Measurements from ENCODE around the gene PRICKLE2. TPM values are rescaled to one million over a fixed set of nuclear protein-coding genes. Genes with fewer than 3 reads are reported as not detected.

PRICKLE2 gene
- total RNA-seq, 8 experiments from 2014 or later, result 2.1 to 43.1 (median 12.0) TPM

DNA sequence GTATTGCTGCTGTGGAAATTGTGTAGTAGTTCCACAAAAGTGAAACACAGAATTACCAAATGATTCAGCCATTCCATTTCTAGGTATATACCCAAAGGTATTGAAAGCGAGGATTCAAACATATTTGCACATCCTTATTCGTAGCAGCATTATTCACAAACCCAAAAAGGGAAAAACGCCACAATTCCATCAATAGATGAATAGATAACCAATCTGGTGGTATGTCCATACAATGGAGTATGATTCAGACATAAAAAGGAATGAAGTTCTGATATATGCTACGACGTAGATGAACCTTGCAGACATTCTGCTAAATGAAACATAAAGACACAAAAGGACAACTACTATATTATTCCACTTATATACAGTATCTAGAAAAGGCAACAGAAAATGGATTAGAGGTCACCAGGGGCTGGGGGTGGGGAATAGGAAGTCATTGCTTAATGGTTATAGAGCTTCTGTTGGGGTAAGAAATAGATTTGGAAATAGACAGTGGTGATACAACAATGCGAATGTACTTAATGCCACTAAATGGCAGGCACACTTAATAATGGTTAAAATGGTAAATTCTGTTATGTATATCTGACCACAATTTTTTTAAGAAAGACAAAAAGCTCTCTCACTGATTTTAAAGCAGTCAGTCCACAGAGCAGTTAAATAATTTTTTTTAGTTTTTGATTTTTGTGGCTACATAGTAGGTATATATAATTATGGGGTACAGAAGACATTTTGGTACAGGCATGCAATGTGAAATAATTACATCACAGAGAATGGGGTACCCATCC is 150.2 kb downstream of the PRICKLE2 start:
- Histone ChIP-seq H3K4me1 (replicated peaks in 1 of 2) (peaks cover 7 to 9% of the 10 kb centered on the region in 2 donors), H3K4me3 (no peak overlapping the region), H3K27ac (no peak overlapping the region)
- no peak for ATAC-seq (replicated peaks in 6 of 8)
- in situ Hi-C loops (cut with MboI; ENCODE audit: low pct_unique_long_range_greater_than_20kb in 2 of 9, low sequenced_read_pairs in 9 of 9, unreplicated experiment in 9 of 9), result no loop called here
- WGBS, 10 experiments, result 84 to 100% (median 92%) methylated on average over 1 to 6 of the region's 6 CpGs; no CpG with 5 or more reads in 1 of the 10 experiments

- no peak overlapping the region for H3K27ac ChIP-seq
- no peak overlapping the region for H3K4me3 ChIP-seq
- H3K4me1 ChIP-seq (replicated peaks in 1 of 2), result peaks cover 7 to 9% of the 10 kb centered on the region in 2 donors
- ATAC-seq (replicated peaks in 6 of 8), result peak in 1 of 8 experiments; percentile 10
- in situ Hi-C loops (cut with MboI; ENCODE audit: low pct_unique_long_range_greater_than_20kb in 2 of 9, low sequenced_read_pairs in 9 of 9, unreplicated experiment in 9 of 9), result no loop called here
- WGBS, 10 experiments, result 40 to 100% (median 80%) methylated on average over 2 to 3 of the region's 3 CpGs; no CpG with 5 or more reads in 2 of the 10 experiments
Measured at GRCh38 chr3:64074060-64074459, 151.2 kb downstream of the PRICKLE2 start.

GRCh38 chr3:64073158-64073761 is 152.0 kb downstream of the PRICKLE2 start:
- in situ Hi-C loops (cut with MboI; ENCODE audit: low pct_unique_long_range_greater_than_20kb in 2 of 9, low sequenced_read_pairs in 9 of 9, unreplicated experiment in 9 of 9), result no loop called here
- peak in 6 of 8 experiments; percentile 25 to 83 (median 61) for ATAC-seq (replicated peaks in 6 of 8)
- H3K27ac ChIP-seq, result no peak overlapping the region

DNA sequence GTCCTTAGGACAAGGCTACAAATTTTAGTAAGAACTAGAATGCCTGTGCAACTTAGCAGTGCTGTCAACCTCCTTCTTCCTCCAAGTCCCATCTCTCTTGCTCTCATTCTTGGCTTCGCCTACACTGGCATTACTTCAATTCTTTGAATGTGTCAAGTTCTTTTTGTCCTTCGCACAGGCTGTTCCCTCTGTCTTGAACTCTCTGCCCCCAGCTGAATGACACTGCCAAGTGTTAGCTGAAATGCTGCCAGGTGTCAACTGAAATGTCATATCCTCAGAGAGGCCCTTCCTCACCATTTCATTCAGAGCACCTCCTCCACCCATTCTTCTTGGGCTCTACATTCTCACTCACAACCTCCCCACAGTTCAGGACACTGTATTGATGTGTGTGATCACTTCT is 153.1 kb downstream of the PRICKLE2 start:
- H3K27ac ChIP-seq, result no peak overlapping the region

More at GRCh38 chr3:64073158-64073761, 152.0 kb downstream of the PRICKLE2 start:
- 0% methylated on average over 1 of the region's 1 CpG; no CpG with 5 or more reads in 9 of the 10 experiments for WGBS, 10 experiments
- Histone ChIP-seq H3K4me1 (replicated peaks in 1 of 2) (peaks cover 7 to 9% of the 10 kb centered on the region in 2 donors), H3K4me3 (no peak overlapping the region)

DNA sequence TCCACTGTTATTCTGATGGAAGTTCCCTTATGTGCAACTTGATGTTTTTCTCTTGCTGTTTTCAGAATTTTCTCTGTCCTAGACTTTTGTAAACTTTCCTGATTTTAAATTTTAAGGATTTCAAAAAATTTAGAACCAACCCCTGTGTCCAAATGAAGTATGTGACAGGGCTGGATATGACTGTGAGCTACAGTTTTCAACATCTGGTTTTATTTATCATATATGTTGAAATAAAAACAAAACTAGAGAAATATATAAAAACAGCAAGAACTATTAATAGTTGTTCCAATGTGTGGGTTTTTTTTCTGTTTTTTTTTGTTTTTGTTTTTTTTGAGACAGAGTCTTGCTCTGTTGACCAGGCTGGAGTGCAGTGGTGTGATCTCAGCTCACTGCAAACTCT is 154.6 kb downstream of the PRICKLE2 start:
- in situ Hi-C loops (cut with MboI; ENCODE audit: low pct_unique_long_range_greater_than_20kb in 2 of 9, low sequenced_read_pairs in 9 of 9, unreplicated experiment in 9 of 9), result no loop called here

More for the DNA sequence above, 153.1 kb downstream of the PRICKLE2 start:
- WGBS, 10 experiments, result 77 to 100% (median 93%) methylated on average over 1 to 2 of the region's 2 CpGs; no CpG with 5 or more reads in 2 of the 10 experiments
- peak in 1 of 8 experiments; percentile 35 for ATAC-seq (replicated peaks in 6 of 8)
- Histone ChIP-seq H3K4me3 (no peak overlapping the region), H3K4me1 (replicated peaks in 1 of 2) (peaks cover 7 to 9% of the 10 kb centered on the region in 2 donors)
- in situ Hi-C loops (cut with MboI; ENCODE audit: low pct_unique_long_range_greater_than_20kb in 2 of 9, low sequenced_read_pairs in 9 of 9, unreplicated experiment in 9 of 9), result no loop called here

GRCh38 chr3:64067506-64068346 is 157.5 kb downstream of the PRICKLE2 start:
- peak in 2 of 8 experiments; percentile 86 to 88 for ATAC-seq (replicated peaks in 6 of 8)
- in situ Hi-C loops (cut with MboI; ENCODE audit: low pct_unique_long_range_greater_than_20kb in 2 of 9, low sequenced_read_pairs in 9 of 9, unreplicated experiment in 9 of 9), result no loop called here
- no peak overlapping the region for H3K27ac ChIP-seq
- no peak overlapping the region for H3K4me3 ChIP-seq
- WGBS, 10 experiments, result 0 to 100% (median 75%) methylated on average over 2 to 9 of the region's 10 CpGs
- H3K4me1 ChIP-seq (replicated peaks in 1 of 2), result peaks cover under 1 to 2% of the 10 kb centered on the region in 2 donors

More for the DNA sequence above, 154.6 kb downstream of the PRICKLE2 start:
- peaks cover 7 to 9% of the 10 kb centered on the region in 2 donors for H3K4me1 ChIP-seq (replicated peaks in 1 of 2)
- H3K27ac ChIP-seq, result no peak overlapping the region
- no peak for ATAC-seq (replicated peaks in 6 of 8)
- H3K4me3 ChIP-seq, result no peak overlapping the region

DNA sequence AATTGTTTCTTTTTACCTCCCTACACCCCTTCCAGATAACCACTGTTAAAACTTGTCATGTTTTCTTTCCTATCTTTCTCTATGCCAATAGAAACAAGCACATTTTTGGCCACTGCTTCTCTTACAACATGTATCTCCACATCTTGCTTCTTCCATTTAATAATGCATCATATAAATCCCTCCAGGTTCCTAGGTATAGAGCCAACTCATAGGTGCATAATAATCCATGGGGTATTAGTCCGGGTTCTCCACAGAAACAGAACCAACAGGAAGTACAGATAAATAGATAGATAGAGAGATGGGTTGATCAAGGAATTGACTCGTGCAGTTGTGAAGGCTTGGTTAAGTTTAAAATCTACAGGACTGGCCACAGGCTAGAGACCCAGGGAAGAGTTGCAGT is 160.5 kb downstream of the PRICKLE2 start:
- in situ Hi-C loops (cut with MboI; ENCODE audit: low pct_unique_long_range_greater_than_20kb in 2 of 9, low sequenced_read_pairs in 9 of 9, unreplicated experiment in 9 of 9), result no loop called here
- no peak for ATAC-seq (replicated peaks in 6 of 8)
- Histone ChIP-seq H3K4me3 (no peak overlapping the region), H3K27ac (no peak overlapping the region), H3K4me1 (replicated peaks in 1 of 2) (peaks cover 0 to 2% of the 10 kb centered on the region in 2 donors)
- 76 to 100% (median 93%) methylated on average over 1 to 2 of the region's 2 CpGs; no CpG with 5 or more reads in 2 of the 10 experiments for WGBS, 10 experiments

- WGBS, 10 experiments, result 0 to 100% (median 69%) methylated on average over 1 to 2 of the region's 2 CpGs; no CpG with 5 or more reads in 4 of the 10 experiments
- peaks cover 0 to 7% of the 10 kb centered on the region in 2 donors for H3K4me1 ChIP-seq (replicated peaks in 1 of 2)
- in situ Hi-C loops (cut with MboI; ENCODE audit: low pct_unique_long_range_greater_than_20kb in 2 of 9, low sequenced_read_pairs in 9 of 9, unreplicated experiment in 9 of 9), result no loop called here
- no peak overlapping the region for H3K4me3 ChIP-seq
- H3K27ac ChIP-seq, result no peak overlapping the region
- ATAC-seq (replicated peaks in 6 of 8), result no peak
Measured at GRCh38 chr3:64063983-64064438, 161.3 kb downstream of the PRICKLE2 start.

DNA sequence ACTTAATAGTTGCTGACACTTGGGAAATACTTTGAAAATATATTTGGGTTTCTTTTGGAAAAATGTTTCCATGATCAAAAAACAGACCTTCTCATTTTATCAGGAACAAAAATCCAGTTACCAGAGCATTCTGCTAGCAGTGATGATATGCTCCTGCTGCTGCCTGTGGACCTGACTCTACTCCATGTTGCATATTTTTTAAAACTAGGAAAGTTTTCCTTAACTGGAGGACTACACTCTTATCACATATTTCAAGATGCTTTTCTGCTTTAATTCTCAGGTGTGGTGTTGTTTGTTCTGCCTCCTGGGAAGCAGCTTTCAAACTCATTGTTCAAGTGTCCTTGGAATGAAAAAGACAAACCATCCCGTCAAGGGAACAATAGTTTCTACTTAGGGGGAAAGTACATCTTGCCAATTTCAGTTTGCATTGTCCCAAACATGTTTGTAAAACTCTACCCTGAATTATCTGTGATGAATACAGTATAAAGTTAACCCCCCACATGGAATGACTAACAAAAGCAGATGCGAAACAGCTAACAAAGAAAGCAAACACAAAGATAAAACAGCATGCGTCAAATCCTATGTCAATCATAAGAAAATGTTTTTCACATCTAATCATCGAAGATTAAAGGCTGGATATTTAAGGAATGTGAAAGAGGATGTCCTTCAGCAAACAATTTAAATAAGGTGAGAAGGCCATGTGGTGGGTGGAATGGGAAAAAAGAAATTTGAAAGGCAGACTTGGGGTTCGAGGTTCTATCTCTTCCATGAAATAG is 161.9 kb downstream of the PRICKLE2 start:
- no peak for ATAC-seq (replicated peaks in 6 of 8)
- 40 to 91% (median 65%) methylated on average over 1 to 5 of the region's 5 CpGs for WGBS, 10 experiments
- Histone ChIP-seq H3K27ac (no peak overlapping the region), H3K4me1 (replicated peaks in 1 of 2) (peaks cover 4 to 13% of the 10 kb centered on the region in 2 donors), H3K4me3 (no peak overlapping the region)
- in situ Hi-C loops (cut with MboI; ENCODE audit: low pct_unique_long_range_greater_than_20kb in 2 of 9, low sequenced_read_pairs in 9 of 9, unreplicated experiment in 9 of 9), result no loop called here

DNA sequence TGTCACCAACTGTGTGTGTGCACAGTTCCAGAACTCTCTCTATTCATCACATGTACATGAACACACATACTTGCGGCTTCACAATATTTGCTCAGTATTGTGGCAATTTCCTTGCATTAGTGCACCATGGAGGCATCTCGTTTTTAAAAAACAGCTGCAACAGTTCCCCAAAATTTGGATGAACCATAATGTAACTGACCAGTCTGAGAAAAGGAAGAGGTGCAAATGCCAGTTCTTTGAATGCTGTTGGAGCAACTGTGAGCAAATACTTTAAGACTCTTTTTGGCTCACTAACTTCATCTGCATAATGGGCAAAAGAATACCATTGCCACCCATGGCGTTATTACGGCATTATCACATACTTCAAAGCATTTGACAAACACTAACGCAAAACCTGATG is 163.6 kb downstream of the PRICKLE2 start:
- in situ Hi-C loops (cut with MboI; ENCODE audit: low pct_unique_long_range_greater_than_20kb in 2 of 9, low sequenced_read_pairs in 9 of 9, unreplicated experiment in 9 of 9), result no loop called here
- Histone ChIP-seq H3K4me3 (no peak overlapping the region), H3K27ac (no peak overlapping the region), H3K4me1 (replicated peaks in 1 of 2) (peaks cover 7 to 16% of the 10 kb centered on the region in 2 donors)
- 63 to 100% (median 82%) methylated on average over 2 to 5 of the region's 5 CpGs for WGBS, 10 experiments
- ATAC-seq (replicated peaks in 6 of 8), result no peak

GRCh38 chr3:64059484-64060175 is 165.6 kb downstream of the PRICKLE2 start:
- Histone ChIP-seq H3K27ac (no peak overlapping the region), H3K4me3 (no peak overlapping the region), H3K4me1 (replicated peaks in 1 of 2) (peaks cover 7 to 16% of the 10 kb centered on the region in 2 donors)
- 73 to 100% (median 98%) methylated on average over 1 to 3 of the region's 3 CpGs; no CpG with 5 or more reads in 2 of the 10 experiments for WGBS, 10 experiments
- in situ Hi-C loops (cut with MboI; ENCODE audit: low pct_unique_long_range_greater_than_20kb in 2 of 9, low sequenced_read_pairs in 9 of 9, unreplicated experiment in 9 of 9), result no loop called here
- ATAC-seq (replicated peaks in 6 of 8), result no peak

- in situ Hi-C loops (cut with MboI; ENCODE audit: low pct_unique_long_range_greater_than_20kb in 2 of 9, low sequenced_read_pairs in 9 of 9, unreplicated experiment in 9 of 9), result no loop called here
- ATAC-seq (replicated peaks in 6 of 8), result peak in 5 of 8 experiments; percentile 75 to 89 (median 87)
- 14 to 100% (median 50%) methylated on average over 1 to 4 of the region's 4 CpGs; no CpG with 5 or more reads in 1 of the 10 experiments for WGBS, 10 experiments
- Histone ChIP-seq H3K4me3 (no peak overlapping the region), H3K27ac (no peak overlapping the region), H3K4me1 (replicated peaks in 1 of 2) (peaks cover 16 to 25% of the 10 kb centered on the region in 2 donors)
Measured at GRCh38 chr3:64058566-64058965, 166.7 kb downstream of the PRICKLE2 start.

Measured in motor neuron (in vitro differentiated cells).